Brain microvascular endothelial cell (primary cell): ENCODE measurements around the gene PRG3.
"Not testable (repeated sequence)": the region's sequence is repeated elsewhere in the genome, so short reads cannot be mapped to it uniquely, and the experiment has no call there.

Source experiments
- DNase-seq: peaks from one replicate; pipeline ENCODE4 v3.0.0-alpha.2; 2020
- H3K27ac ChIP-seq: fragments of 250-450 bp; sonication (Bioruptor Pico); 2 replicates; pipeline ENCODE4 v1.5.1; 2020; ENCODE audit warnings: mild to moderate bottlenecking, moderate library complexity
- H3K27me3 ChIP-seq: fragments of 250-450 bp; sonication (Bioruptor Pico); replicated peaks from 2 replicates; pipeline ENCODE4 v1.5.1; 2020; ENCODE audit warnings: mild to moderate bottlenecking
- H3K36me3 ChIP-seq: fragments of 250-450 bp; sonication (Bioruptor Pico); replicated peaks from 2 replicates; pipeline ENCODE4 v1.5.1; 2020; ENCODE audit warnings: mild to moderate bottlenecking
- H3K4me3 ChIP-seq: 2 replicates; pipeline ENCODE4 v1.5.1; 2011; ENCODE audit warnings: low read depth, mild to moderate bottlenecking, control low read depth, low read length, moderate library complexity
- CTCF ChIP-seq: IDR thresholded peaks from 2 replicates; pipeline ENCODE4 v1.5.1; 2011; ENCODE audit warnings: low read depth, mild to moderate bottlenecking, moderate library complexity, low read length, control low read depth, inconsistent platforms; ENCODE audit errors: missing control alignments
- in situ Hi-C: cut with HindIII; loops from 2 replicates; pipeline ENCODE4 v1.10.0; 2017; ENCODE audit warnings: low sequenced_read_pairs, low pct_ligation_motif_present

Gene PRG3

GRCh38 chr11:57364851-57365660 is 15.9 kb downstream of the PRG3 start:
- H3K27me3 ChIP-seq, result no peaks in the 10 kb centered on the region
- H3K27ac ChIP-seq, result no peak overlapping the region
- no peak for DNase-seq
- TF ChIP-seq CTCF, result no peak
- no peak overlapping the region for H3K4me3 ChIP-seq
- H3K36me3 ChIP-seq, result no peaks in the 10 kb centered on the region
- in situ Hi-C loops, result no loop called here

GRCh38 chr11:57363131-57364080 is 17.5 kb downstream of the PRG3 start:
- in situ Hi-C loops, result no loop called here
- no peak for TF ChIP-seq CTCF
- DNase-seq, result no peak
- Histone ChIP-seq H3K36me3 (no peaks in the 10 kb centered on the region), H3K4me3 (no peak overlapping the region), H3K27ac (no peak overlapping the region), H3K27me3 (no peaks in the 10 kb centered on the region)

GRCh38 chr11:57361926-57362325 is 19.0 kb downstream of the PRG3 start:
- no peaks in the 10 kb centered on the region for H3K27me3 ChIP-seq
- in situ Hi-C loops, result no loop called here

GRCh38 chr11:57361420-57361819 is 19.5 kb downstream of the PRG3 start:
- DNase-seq, H3K27me3 ChIP-seq, H3K36me3 ChIP-seq, in situ Hi-C loops, H3K27ac ChIP-seq, H3K4me3 ChIP-seq: not testable (repeated sequence)

More at GRCh38 chr11:57361926-57362325, 19.0 kb downstream of the PRG3 start:
- no peak for TF ChIP-seq CTCF
- DNase-seq, result no peak
- Histone ChIP-seq H3K4me3 (no peak overlapping the region), H3K27ac (no peak overlapping the region), H3K36me3 (no peaks in the 10 kb centered on the region)

GRCh38 chr11:57360991-57361390 is 20.0 kb downstream of the PRG3 start:
- no peak overlapping the region for H3K4me3 ChIP-seq
- H3K36me3 ChIP-seq, result no peaks in the 10 kb centered on the region
- H3K27ac ChIP-seq, result no peak overlapping the region
- DNase-seq, result no peak
- in situ Hi-C loops, result no loop called here
- TF ChIP-seq CTCF, result no peak
- H3K27me3 ChIP-seq, result no peaks in the 10 kb centered on the region
